ENCODE measurements around the gene EPS8. TPM values are rescaled to one million over a fixed set of nuclear protein-coding genes. Genes with fewer than 3 reads are reported as not detected.

The EPS8 gene
- total RNA-seq, 2 experiments from 2014 or later: 0.61 to 0.92 TPM

DNA sequence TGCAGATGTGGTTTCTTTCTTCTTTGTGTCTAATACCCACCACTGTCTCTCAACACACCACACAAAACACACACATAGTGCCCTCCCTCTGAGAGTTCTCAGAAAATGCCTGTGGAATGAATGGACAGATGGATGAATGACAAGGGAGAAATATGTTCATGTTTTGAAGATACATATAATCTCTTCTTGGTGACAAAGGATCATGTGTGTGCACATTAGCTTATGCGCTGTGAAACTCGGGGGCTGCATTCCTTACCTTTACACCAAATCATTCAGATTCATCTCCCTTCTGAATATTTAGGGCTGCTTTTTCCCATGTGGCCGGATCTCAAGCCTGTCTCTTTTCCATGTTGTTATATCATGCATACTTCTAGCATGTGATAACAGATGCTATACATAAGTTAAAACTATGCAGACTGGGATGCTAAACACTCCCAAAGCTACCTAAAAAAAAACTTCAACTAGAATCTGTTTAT lies 111.4 kb downstream of the EPS8 start:
- H2AFZ ChIP-seq (ENCODE audit: low read length): no peak overlapping the region
- no peaks in the 10 kb centered on the region for H4K20me1 ChIP-seq (ENCODE audit: insufficient read depth, low read length)
- BruUV-seq (replicated peaks): no TSS peak
- no peak for DNase-seq (ENCODE audit: low spot score)
- H3K9me2 ChIP-seq (ENCODE audit: insufficient read depth, low read length): no peaks in the 10 kb centered on the region
- no peaks in the 10 kb centered on the region for H3K79me2 ChIP-seq (ENCODE audit: insufficient read depth, low read depth, low read length)
- no peaks in the 10 kb centered on the region for H3K9me3 ChIP-seq (ENCODE audit: low read length)
- ChIA-PET CTCF (ENCODE audit: unreplicated experiment) (no interaction called here), POLR2A (no interaction called here)
- no peak overlapping the region for H3K4me2 ChIP-seq (ENCODE audit: low read length)
- no peak overlapping the region for H3K4me3 ChIP-seq (ENCODE audit: low read depth, low read length, poor library complexity, severe bottlenecking)
- TF ChIP-seq, protein P1, sequence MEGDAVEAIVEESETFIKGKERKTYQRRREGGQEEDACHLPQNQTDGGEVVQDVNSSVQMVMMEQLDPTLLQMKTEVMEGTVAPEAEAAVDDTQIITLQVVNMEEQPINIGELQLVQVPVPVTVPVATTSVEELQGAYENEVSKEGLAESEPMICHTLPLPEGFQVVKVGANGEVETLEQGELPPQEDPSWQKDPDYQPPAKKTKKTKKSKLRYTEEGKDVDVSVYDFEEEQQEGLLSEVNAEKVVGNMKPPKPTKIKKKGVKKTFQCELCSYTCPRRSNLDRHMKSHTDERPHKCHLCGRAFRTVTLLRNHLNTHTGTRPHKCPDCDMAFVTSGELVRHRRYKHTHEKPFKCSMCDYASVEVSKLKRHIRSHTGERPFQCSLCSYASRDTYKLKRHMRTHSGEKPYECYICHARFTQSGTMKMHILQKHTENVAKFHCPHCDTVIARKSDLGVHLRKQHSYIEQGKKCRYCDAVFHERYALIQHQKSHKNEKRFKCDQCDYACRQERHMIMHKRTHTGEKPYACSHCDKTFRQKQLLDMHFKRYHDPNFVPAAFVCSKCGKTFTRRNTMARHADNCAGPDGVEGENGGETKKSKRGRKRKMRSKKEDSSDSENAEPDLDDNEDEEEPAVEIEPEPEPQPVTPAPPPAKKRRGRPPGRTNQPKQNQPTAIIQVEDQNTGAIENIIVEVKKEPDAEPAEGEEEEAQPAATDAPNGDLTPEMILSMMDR (conservative IDR thresholded peaks at IDR 0.05; ENCODE audit: low read length): no peak
- TF ChIP-seq EZH2phosphoT487 (IDR thresholded peaks at IDR 0.05; ENCODE audit: borderline replicate concordance, low read depth, low read length): no peak
- no peaks in the 10 kb centered on the region for H3K4me1 ChIP-seq (ENCODE audit: insufficient read depth, low read length, poor library complexity, severe bottlenecking)
- H3K36me3 ChIP-seq (ENCODE audit: insufficient read depth, low read length): no peaks in the 10 kb centered on the region
- intact Hi-C loops (cut with micrococcal nuclease; ENCODE audit: unreplicated experiment): no loop called here
- no peak overlapping the region for H3K27ac ChIP-seq (ENCODE audit: low read depth, low read length, poor library complexity, severe bottlenecking)

DNA sequence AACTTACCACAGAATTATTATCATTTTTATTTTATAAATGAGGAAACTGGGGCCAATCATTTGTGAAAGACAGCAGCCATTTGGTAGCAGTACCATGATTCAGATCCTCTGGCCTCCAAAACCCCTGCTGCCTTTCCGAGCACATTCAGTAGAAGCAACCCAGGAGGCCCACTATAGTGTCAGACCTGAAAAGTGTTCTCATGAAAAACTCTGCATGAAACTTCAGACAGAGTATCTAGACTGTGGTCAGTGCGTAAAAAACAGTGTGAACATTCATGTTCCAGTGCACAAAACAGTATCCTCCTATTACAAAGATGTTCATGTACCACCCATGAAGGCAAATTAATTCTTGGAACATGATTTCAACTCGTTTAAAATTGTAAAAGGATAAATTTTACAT lies 112.0 kb downstream of the EPS8 start:
- no TSS peak for BruUV-seq (replicated peaks)

GRCh38 chr12:15672671-15673270 lies 116.4 kb downstream of the EPS8 start:
- no TSS peak for BruUV-seq (replicated peaks)
- H3K36me3 ChIP-seq (ENCODE audit: insufficient read depth, low read length): no peaks in the 10 kb centered on the region
- H3K4me2 ChIP-seq (ENCODE audit: low read length): no peak overlapping the region
- no peak overlapping the region for H3K4me3 ChIP-seq (ENCODE audit: low read depth, low read length, poor library complexity, severe bottlenecking)
- ChIA-PET CTCF (ENCODE audit: unreplicated experiment) (no interaction called here), POLR2A (interaction anchor here (0.5 kb wide), 1 partner anchor 851 kb away, joined by 3 read pairs; no protein-coding TSS in a partner anchor)
- H3K9me3 ChIP-seq (ENCODE audit: low read length): no peaks in the 10 kb centered on the region
- intact Hi-C loops (cut with micrococcal nuclease; ENCODE audit: unreplicated experiment): no loop called here
- no peak overlapping the region for H2AFZ ChIP-seq (ENCODE audit: low read length)
- H3K4me1 ChIP-seq (ENCODE audit: insufficient read depth, low read length, poor library complexity, severe bottlenecking): no peaks in the 10 kb centered on the region
- DNase-seq (ENCODE audit: low spot score): no peak
- TF ChIP-seq EZH2phosphoT487 (IDR thresholded peaks at IDR 0.05; ENCODE audit: borderline replicate concordance, low read depth, low read length): no peak
- no peak overlapping the region for H3K27ac ChIP-seq (ENCODE audit: low read depth, low read length, poor library complexity, severe bottlenecking)
- no peaks in the 10 kb centered on the region for H3K9me2 ChIP-seq (ENCODE audit: insufficient read depth, low read length)
- no peaks in the 10 kb centered on the region for H4K20me1 ChIP-seq (ENCODE audit: insufficient read depth, low read length)
- H3K79me2 ChIP-seq (ENCODE audit: insufficient read depth, low read depth, low read length): no peaks in the 10 kb centered on the region

More for the DNA sequence above, 112.0 kb downstream of the EPS8 start:
- Histone ChIP-seq H3K9me2 (ENCODE audit: insufficient read depth, low read length) (no peaks in the 10 kb centered on the region), H3K4me2 (ENCODE audit: low read length) (no peak overlapping the region), H3K4me3 (ENCODE audit: low read depth, low read length, poor library complexity, severe bottlenecking) (no peak overlapping the region), H4K20me1 (ENCODE audit: insufficient read depth, low read length) (no peaks in the 10 kb centered on the region), H3K36me3 (ENCODE audit: insufficient read depth, low read length) (no peaks in the 10 kb centered on the region), H2AFZ (ENCODE audit: low read length) (no peak overlapping the region), H3K9me3 (ENCODE audit: low read length) (no peaks in the 10 kb centered on the region), H3K79me2 (ENCODE audit: insufficient read depth, low read depth, low read length) (no peaks in the 10 kb centered on the region), H3K27ac (ENCODE audit: low read depth, low read length, poor library complexity, severe bottlenecking) (no peak overlapping the region), H3K4me1 (ENCODE audit: insufficient read depth, low read length, poor library complexity, severe bottlenecking) (no peaks in the 10 kb centered on the region)
- intact Hi-C loops (cut with micrococcal nuclease; ENCODE audit: unreplicated experiment): no loop called here
- CTCF ChIA-PET (ENCODE audit: unreplicated experiment): no interaction called here
- TF ChIP-seq, protein P1 (conservative IDR thresholded peaks at IDR 0.05; ENCODE audit: low read length): no peak
- no peak for TF ChIP-seq EZH2phosphoT487 (IDR thresholded peaks at IDR 0.05; ENCODE audit: borderline replicate concordance, low read depth, low read length)
- no peak for DNase-seq (ENCODE audit: low spot score)
- POLR2A ChIA-PET: no interaction called here

Data from OCI-LY7 (cell line).